Epithelial cell of proximal tubule (primary cell): ENCODE results near the gene TCEAL8. TPM values are rescaled to one million over a fixed set of nuclear protein-coding genes. Genes with fewer than 3 reads are reported as not detected.
"Not testable (repeated sequence)": the region's sequence is repeated elsewhere in the genome, so short reads cannot be mapped to it uniquely, and the experiment has no call there.

ENCODE experiments used
- DNase-seq: peaks from one replicate; pipeline ENCODE4 v3.0.0-alpha.2; 2011; ENCODE audit warnings: low read depth
- H3K4me3 ChIP-seq: 2 replicates; pipeline ENCODE4 v1.5.1; 2011; ENCODE audit warnings: low read depth, mild to moderate bottlenecking, low read length
- total RNA-seq: library from RNA; depleted of rRNA; stranded (reverse); fragments of >200 nt; gene quantifications from 2 replicates; pipeline ENCODE4 v1.2.3, GENCODE V29; 2015
- TF ChIP-seq, protein P1 (sequence below): conservative IDR thresholded peaks from 2 replicates; pipeline ENCODE4 v1.5.1; 2012; ENCODE audit warnings: low read depth, mild to moderate bottlenecking, low read length

Gene TCEAL8
- total RNA-seq, 1 donor from 2014 or later: 92.6 TPM

DNA sequence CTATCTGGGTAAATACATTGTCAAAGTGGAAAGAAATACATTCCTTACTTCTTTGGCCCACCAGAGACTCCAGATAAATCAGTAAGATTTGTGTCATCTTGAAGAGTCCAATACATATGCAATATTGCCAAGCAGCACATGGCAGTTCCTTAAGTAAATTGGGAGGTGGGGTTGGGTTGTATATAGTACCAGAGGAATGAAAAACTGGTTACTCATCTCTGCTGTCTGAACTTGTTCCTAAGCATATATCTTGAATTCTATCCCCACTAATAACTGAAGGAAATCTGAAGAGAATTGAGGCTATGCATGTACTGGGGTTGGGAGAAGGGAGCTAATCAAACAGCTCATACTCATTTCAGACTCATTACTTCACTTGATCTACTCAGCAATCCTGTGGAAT lies 14.8 kb downstream of the TCEAL8 start:
- no peak overlapping the region for H3K4me3 ChIP-seq
- no peak for DNase-seq
- TF ChIP-seq, protein P1, sequence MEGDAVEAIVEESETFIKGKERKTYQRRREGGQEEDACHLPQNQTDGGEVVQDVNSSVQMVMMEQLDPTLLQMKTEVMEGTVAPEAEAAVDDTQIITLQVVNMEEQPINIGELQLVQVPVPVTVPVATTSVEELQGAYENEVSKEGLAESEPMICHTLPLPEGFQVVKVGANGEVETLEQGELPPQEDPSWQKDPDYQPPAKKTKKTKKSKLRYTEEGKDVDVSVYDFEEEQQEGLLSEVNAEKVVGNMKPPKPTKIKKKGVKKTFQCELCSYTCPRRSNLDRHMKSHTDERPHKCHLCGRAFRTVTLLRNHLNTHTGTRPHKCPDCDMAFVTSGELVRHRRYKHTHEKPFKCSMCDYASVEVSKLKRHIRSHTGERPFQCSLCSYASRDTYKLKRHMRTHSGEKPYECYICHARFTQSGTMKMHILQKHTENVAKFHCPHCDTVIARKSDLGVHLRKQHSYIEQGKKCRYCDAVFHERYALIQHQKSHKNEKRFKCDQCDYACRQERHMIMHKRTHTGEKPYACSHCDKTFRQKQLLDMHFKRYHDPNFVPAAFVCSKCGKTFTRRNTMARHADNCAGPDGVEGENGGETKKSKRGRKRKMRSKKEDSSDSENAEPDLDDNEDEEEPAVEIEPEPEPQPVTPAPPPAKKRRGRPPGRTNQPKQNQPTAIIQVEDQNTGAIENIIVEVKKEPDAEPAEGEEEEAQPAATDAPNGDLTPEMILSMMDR: no peak

DNA sequence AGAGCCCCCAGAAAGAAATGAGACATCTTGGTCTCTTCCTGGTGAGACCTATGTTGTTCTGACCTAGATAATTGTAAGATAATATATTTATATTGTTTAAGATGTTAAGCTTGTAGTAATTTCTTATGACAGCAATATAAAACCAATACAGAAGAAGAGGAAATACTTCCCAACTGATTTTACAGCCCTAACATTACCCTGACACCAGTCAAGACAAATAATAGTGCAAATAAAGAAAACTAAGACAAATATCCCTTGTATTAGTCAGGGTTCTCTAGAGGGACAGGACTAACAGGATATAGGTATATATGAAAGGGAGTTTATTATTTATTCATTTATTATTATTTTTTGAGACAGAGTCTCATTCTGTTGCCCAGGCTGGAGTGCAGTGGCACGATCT lies 18.7 kb downstream of the TCEAL8 start:
- DNase-seq: no peak
- no peak overlapping the region for H3K4me3 ChIP-seq
- TF ChIP-seq, protein P1: no peak

DNA sequence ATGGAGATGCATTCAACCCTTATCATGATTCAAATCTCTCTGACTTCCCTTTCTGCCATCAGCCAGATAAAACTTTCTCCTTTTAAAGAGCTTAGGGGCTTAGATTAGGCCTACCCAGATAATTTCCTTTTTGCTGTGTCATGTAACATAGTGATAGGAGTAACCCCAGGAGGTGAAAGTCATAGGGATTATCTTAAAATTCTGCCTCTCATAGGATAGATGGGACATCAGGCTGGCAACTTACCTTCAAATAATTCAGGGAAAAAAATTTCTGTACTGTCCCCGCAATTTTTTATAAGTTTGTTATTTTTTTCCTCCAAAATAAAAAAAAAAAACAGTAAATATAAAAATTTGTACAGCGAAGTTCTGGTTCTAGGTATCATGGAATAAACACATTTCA lies 19.3 kb downstream of the TCEAL8 start:
- DNase-seq, H3K4me3 ChIP-seq: not testable (repeated sequence)

DNA sequence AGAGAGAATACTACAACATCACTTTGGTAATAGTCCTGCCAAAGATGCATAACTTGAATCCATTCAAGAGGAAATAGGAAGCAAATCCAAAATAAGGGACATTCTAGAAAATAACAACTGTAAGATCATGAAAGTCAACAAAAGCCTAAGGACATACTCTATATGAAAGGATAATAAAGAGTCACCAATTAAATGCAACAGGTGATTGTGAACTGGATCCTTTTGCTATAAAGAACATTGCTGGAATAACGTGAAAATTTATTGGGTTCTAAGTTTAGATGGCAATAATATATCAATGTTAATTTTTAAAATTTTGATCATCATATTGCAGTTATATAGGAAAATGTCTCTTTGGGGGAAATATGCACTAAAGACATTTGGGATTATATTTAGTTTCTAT lies 20.1 kb downstream of the TCEAL8 start:
- TF ChIP-seq, protein P1: no peak
- H3K4me3 ChIP-seq: no peak overlapping the region
- no peak for DNase-seq

GRCh38 chrX:103233263-103233662 lies 21.7 kb downstream of the TCEAL8 start:
- TF ChIP-seq, protein P1: no peak
- no peak overlapping the region for H3K4me3 ChIP-seq
- DNase-seq: no peak

- not testable (repeated sequence) for H3K4me3 ChIP-seq, DNase-seq
Measured at GRCh38 chrX:103225918-103226317, 29.0 kb downstream of the TCEAL8 start.

GRCh38 chrX:103220511-103221323 lies 34.2 kb downstream of the TCEAL8 start:
- H3K4me3 ChIP-seq: no peak overlapping the region
- no peak for DNase-seq
- TF ChIP-seq, protein P1: no peak

- TF ChIP-seq, protein P1: no peak
- DNase-seq: no peak
- peak overlapping the region; percentile 78 for H3K4me3 ChIP-seq
Measured at GRCh38 chrX:103215425-103215991, 39.4 kb downstream of the TCEAL8 start.
